ENCODE measurements around the gene CTNNA2.

Gene CTNNA2

DNA sequence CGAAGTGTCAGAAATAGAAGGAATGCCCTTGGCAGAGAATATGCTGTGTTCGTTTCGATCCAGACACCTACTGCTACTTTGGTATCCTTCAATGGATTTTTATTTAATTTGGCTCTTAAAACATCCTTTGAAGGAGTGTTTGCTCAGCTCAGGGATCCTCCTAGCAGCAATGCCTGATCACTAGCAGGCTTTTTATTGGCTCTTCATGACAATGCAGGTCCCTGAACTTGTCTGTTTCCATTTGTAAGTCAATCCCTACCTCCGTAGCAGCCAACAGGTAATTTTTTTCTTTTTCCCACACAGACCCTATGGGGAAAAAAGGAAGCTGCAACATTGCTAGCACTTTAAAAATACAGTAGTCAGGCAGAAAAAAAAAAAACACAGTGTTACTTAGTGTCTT is 1157.9 kb downstream of the CTNNA2 start:
- H3K36me3 Mint-ChIP-seq: no peaks in the 10 kb centered on the region
- no peak overlapping the region for H3K27ac Mint-ChIP-seq
- no peaks in the 10 kb centered on the region for H3K27me3 Mint-ChIP-seq
- no peaks in the 10 kb centered on the region for H3K4me1 Mint-ChIP-seq
- H3K9me3 Mint-ChIP-seq: peaks cover 8% of the 10 kb centered on the region
- no peak overlapping the region for H3K4me3 Mint-ChIP-seq

DNA sequence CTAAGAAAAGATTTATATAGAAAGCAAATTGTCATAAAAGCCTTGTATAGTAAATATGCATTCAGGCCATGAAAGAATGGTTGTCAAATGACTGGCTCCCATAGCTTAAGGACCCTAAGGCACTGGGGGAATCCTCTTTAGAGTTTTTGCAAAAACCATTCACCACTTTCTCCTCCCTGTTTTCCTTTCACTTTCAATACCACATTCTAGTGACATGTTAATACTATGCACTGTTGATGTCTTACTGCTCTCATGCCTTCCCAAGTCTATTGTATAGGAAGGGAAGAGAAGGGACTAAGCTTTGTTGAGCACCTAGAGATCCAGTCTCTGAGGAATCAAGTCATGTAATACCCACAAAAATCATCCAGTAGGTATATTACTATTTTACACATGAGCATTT is 1174.7 kb downstream of the CTNNA2 start:
- Mint-ChIP-seq H3K27me3 (no peaks in the 10 kb centered on the region), H3K4me1 (no peaks in the 10 kb centered on the region), H3K4me3 (no peak overlapping the region), H3K36me3 (no peaks in the 10 kb centered on the region), H3K27ac (no peak overlapping the region), H3K9me3 (no peaks in the 10 kb centered on the region)

DNA sequence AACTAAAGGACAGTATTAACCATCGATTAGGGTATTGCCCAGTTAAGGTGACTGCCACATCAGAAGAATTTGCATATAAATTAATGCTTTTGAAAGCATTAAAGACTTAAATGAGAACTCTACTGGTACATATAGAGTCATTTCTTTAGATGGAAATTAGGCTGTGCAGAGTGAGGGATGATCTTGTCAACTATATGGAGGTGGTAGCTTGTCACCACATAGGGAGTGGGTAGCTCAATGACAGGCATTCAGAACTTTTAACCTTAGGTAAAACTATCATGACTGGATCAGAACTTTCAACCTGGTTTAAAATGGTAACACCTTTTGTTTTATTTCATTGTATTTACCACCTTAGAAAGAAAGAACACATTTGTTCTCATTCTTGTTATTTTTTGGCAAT is 1176.3 kb downstream of the CTNNA2 start:
- H3K9me3 Mint-ChIP-seq: no peaks in the 10 kb centered on the region
- no peaks in the 10 kb centered on the region for H3K4me1 Mint-ChIP-seq
- H3K27ac Mint-ChIP-seq: no peak overlapping the region
- no peaks in the 10 kb centered on the region for H3K27me3 Mint-ChIP-seq
- H3K36me3 Mint-ChIP-seq: no peaks in the 10 kb centered on the region
- H3K4me3 Mint-ChIP-seq: no peak overlapping the region

Measured in activated naive CD4-positive, alpha-beta T cell treated with anti-CD3 and anti-CD28 coated beads, Interleukin-2, amount 50 U/mL, for 24 hours (primary cell).